Neuronal stem cell (in vitro differentiated cells): Measurements from ENCODE around the gene ZNF536.

Source experiments
- DNase-seq: peaks from one replicate; pipeline ENCODE4 v3.0.0-alpha.2; 2013; ENCODE audit warnings: low spot score
- H2AFZ ChIP-seq: one replicate; pipeline ENCODE4 v1.6.1; 2013; ENCODE audit warnings: mild to moderate bottlenecking, low read length, inconsistent platforms
- H2AK5ac ChIP-seq: 2 replicates; pipeline ENCODE4 v1.6.1; 2013; ENCODE audit warnings: low read depth, mild to moderate bottlenecking, inconsistent platforms, low read length, moderate library complexity, mixed read lengths
- H2BK120ac ChIP-seq: 2 replicates; pipeline ENCODE4 v1.6.1; 2013; ENCODE audit warnings: low read depth, mild to moderate bottlenecking, inconsistent platforms, low read length, moderate library complexity, mixed read lengths
- H2BK12ac ChIP-seq: one replicate; pipeline ENCODE4 v1.6.1; 2013; ENCODE audit warnings: low read length, inconsistent platforms
- H2BK15ac ChIP-seq: 2 replicates; pipeline ENCODE4 v1.6.1; 2013; ENCODE audit warnings: mild to moderate bottlenecking, low read length, inconsistent platforms, mixed read lengths
- H2BK5ac ChIP-seq: one replicate; pipeline ENCODE4 v1.6.1; 2013; ENCODE audit warnings: inconsistent platforms, mild to moderate bottlenecking, low read length, moderate library complexity
- H3K14ac ChIP-seq: one replicate; pipeline ENCODE4 v1.6.1; 2013; ENCODE audit warnings: low read length, inconsistent platforms
- H3K18ac ChIP-seq: 2 replicates; pipeline ENCODE4 v1.6.1; 2013; ENCODE audit warnings: low read length, inconsistent platforms
- H3K23ac ChIP-seq: 2 replicates; pipeline ENCODE4 v1.6.1; 2013; ENCODE audit warnings: low read depth, mild to moderate bottlenecking, mixed read lengths, low read length, inconsistent platforms; ENCODE audit not compliant: poor library complexity
- H3K27ac ChIP-seq: replicated peaks from 3 replicates; pipeline ENCODE4 v1.5.1; 2013; ENCODE audit warnings: low read length, inconsistent platforms
- H3K27me3 ChIP-seq, 3 experiments: 2 replicates each; pipeline ENCODE4 v1.6.1; 2013; ENCODE audit warnings: low read length in 3 of 3, mild to moderate bottlenecking in 2 of 3, inconsistent platforms in 1 of 3, low read depth in 1 of 3, mixed read lengths in 1 of 3, moderate library complexity in 1 of 3; ENCODE audit not compliant: control insufficient read depth in 3 of 3, insufficient read depth in 3 of 3
- H3K36me3 ChIP-seq, 2 donors: replicated peaks in 1 of 2; 2 replicates each; pipeline ENCODE4 v1.6.1; 2013; ENCODE audit warnings: low read length in 2 of 2; ENCODE audit not compliant: control insufficient read depth in 2 of 2, insufficient read depth in 2 of 2
- H3K4ac ChIP-seq: 2 replicates; pipeline ENCODE4 v1.6.1; 2013; ENCODE audit warnings: inconsistent platforms, mild to moderate bottlenecking, low read length, moderate library complexity
- H3K4me1 ChIP-seq, 2 donors: 1 replicate in 1 of 2; 2 replicates in 1 of 2; pipeline ENCODE4 v1.6.1; 2013; ENCODE audit warnings: low read length in 2 of 2, low read depth in 1 of 2; ENCODE audit not compliant: control insufficient read depth in 2 of 2, insufficient read depth in 1 of 2
- H3K4me2 ChIP-seq: one replicate; pipeline ENCODE4 v1.6.1; 2013; ENCODE audit warnings: mild to moderate bottlenecking, low read length, inconsistent platforms; ENCODE audit not compliant: insufficient read depth, poor library complexity, severe bottlenecking
- H3K4me3 ChIP-seq, 2 donors: 2 replicates each; pipeline ENCODE4 v1.5.1; 2013; ENCODE audit warnings: low read length in 2 of 2, mild to moderate bottlenecking in 2 of 2, inconsistent platforms in 1 of 2, moderate library complexity in 1 of 2
- H3K79me1 ChIP-seq: one replicate; pipeline ENCODE4 v1.6.1; 2013; ENCODE audit warnings: low read depth, mild to moderate bottlenecking, inconsistent platforms, low read length, moderate library complexity
- H3K9ac ChIP-seq: one replicate; pipeline ENCODE4 v1.6.1; 2013; ENCODE audit warnings: mild to moderate bottlenecking, low read depth, low read length, inconsistent platforms; ENCODE audit not compliant: poor library complexity
- H3K9me3 ChIP-seq, 2 donors: replicated peaks in 1 of 2; 2 replicates each; pipeline versions ENCODE3 to v1.6.1; 2013; ENCODE audit warnings: low read length in 2 of 2, mild to moderate bottlenecking in 2 of 2, inconsistent platforms in 1 of 2, low read depth in 1 of 2, mixed read lengths in 1 of 2, moderate library complexity in 1 of 2; ENCODE audit not compliant: control insufficient read depth in 2 of 2, insufficient read depth in 1 of 2
- H4K8ac ChIP-seq: one replicate; pipeline ENCODE4 v1.6.1; 2013; ENCODE audit warnings: low read depth, mild to moderate bottlenecking, inconsistent platforms, low read length, moderate library complexity
- H4K91ac ChIP-seq: one replicate; pipeline ENCODE4 v1.6.1; 2013; ENCODE audit warnings: low read length, low read depth, mild to moderate bottlenecking, inconsistent platforms; ENCODE audit not compliant: poor library complexity
- WGBS, 2 donors: extraction: QIAGEN DNeasy Blood & Tissue Kit; methylation state at CpG; one replicate each; pipeline ENCODE4 v1.1.7; 2013; ENCODE audit warnings: missing lambda C conversion rate in 2 of 2, mixed read lengths in 1 of 2; ENCODE audit not compliant: insufficient read length in 2 of 2, insufficient replicate concordance in 1 of 2; ENCODE audit errors: extremely low coverage in 2 of 2; 5-methylcytosine and 5-hydroxymethylcytosine counted together

ZNF536 gene

DNA sequence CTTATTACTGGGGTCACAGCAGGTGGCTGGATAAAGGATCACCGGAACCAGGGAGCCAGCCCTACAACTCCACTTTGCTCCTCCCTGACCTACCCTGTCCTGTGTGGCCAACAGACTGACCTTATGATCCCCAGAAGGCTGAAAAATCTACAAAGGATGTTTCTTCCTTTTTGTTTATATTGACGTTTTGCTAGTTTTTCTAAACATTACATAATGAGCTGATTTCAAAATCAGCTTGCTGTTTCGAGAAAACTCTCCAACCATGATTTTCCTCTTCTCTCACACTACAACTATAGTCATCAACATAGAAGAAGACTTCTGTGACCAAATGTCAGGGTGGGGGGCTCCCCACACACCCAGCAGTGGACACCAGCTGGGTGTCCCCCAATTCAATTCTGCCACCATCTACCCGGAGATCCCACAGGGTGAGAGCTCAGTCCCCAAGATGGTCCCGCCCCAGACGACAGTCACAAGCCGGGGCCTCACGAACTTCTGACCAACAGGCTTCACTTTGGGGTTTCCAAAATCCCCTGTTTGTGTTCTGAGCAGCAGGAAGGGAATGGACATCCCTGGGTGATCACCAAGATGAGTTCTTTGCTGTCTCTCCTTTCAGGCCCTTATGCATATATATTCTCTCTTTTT is 35.0 kb downstream of the ZNF536 start:
- H3K9me3 ChIP-seq = peaks cover 0 to 2% of the 10 kb centered on the region in 2 donors
- H3K4ac ChIP-seq = no peak overlapping the region
- no peak overlapping the region for H3K14ac ChIP-seq
- H4K8ac ChIP-seq = no peak overlapping the region
- no peaks in the 10 kb centered on the region for H3K36me3 ChIP-seq
- H3K27ac ChIP-seq = no peak overlapping the region
- no peak overlapping the region for H3K18ac ChIP-seq
- no peak overlapping the region for H3K4me3 ChIP-seq
- no peak overlapping the region for H2BK5ac ChIP-seq
- no CpG with 5 or more reads among the region's 8 CpGs for WGBS, 2 donors
- no peak overlapping the region for H2BK12ac ChIP-seq
- H2AFZ ChIP-seq = no peak overlapping the region
- no peak overlapping the region for H4K91ac ChIP-seq
- no peak overlapping the region for H3K9ac ChIP-seq
- H3K27me3 ChIP-seq = no peaks in the 10 kb centered on the region
- H3K4me2 ChIP-seq = no peak overlapping the region
- DNase-seq = no peak
- H2AK5ac ChIP-seq = no peak overlapping the region
- H2BK120ac ChIP-seq = no peak overlapping the region
- no peak overlapping the region for H2BK15ac ChIP-seq
- H3K23ac ChIP-seq = no peak overlapping the region
- no peaks in the 10 kb centered on the region for H3K79me1 ChIP-seq
- peaks cover 8 to 11% of the 10 kb centered on the region in 2 donors for H3K4me1 ChIP-seq

DNA sequence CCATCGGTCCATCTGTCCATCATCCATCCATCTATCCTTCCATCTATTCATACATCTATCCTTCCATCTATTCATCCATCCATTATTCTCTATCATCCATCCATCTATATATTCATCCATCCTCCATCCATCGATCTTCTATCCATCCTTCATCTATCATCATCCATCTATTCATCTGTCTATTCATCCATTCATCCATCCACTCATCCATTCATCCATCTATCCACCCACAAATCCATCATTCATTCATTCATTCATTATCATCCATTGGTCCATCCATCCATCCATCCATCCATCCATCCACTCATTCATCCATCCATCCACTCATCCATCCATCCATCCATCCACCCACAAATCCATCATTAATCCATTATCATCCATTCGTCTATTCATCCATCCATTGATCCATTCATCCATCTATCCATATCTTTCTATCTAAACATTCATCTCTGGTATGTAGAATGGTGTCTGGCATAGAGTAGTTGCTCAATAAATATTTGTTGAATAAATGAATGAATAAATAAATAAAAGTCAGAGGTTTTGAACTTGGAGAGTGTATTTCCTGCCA is 36.6 kb downstream of the ZNF536 start:
- no peak overlapping the region for H3K9ac ChIP-seq
- peaks cover 0 to 1% of the 10 kb centered on the region in 2 donors for H3K4me1 ChIP-seq
- no peak overlapping the region for H3K4me3 ChIP-seq
- H3K36me3 ChIP-seq = no peaks in the 10 kb centered on the region
- H2BK120ac ChIP-seq = no peak overlapping the region
- H4K8ac ChIP-seq = no peak overlapping the region
- H3K27ac ChIP-seq = no peak overlapping the region
- peaks cover 0 to 2% of the 10 kb centered on the region in 2 donors for H3K9me3 ChIP-seq
- DNase-seq = no peak
- no peak overlapping the region for H3K4ac ChIP-seq
- no peak overlapping the region for H3K4me2 ChIP-seq
- H2BK15ac ChIP-seq = no peak overlapping the region
- WGBS, 2 donors = 100% methylated on average over 2 of the region's 3 CpGs
- no peak overlapping the region for H2AK5ac ChIP-seq
- H3K18ac ChIP-seq = no peak overlapping the region
- no peak overlapping the region for H2BK12ac ChIP-seq
- no peak overlapping the region for H3K14ac ChIP-seq
- H2AFZ ChIP-seq = no peak overlapping the region
- no peaks in the 10 kb centered on the region for H3K79me1 ChIP-seq
- no peaks in the 10 kb centered on the region for H3K27me3 ChIP-seq
- no peak overlapping the region for H2BK5ac ChIP-seq
- H3K23ac ChIP-seq = no peak overlapping the region
- no peak overlapping the region for H4K91ac ChIP-seq

DNA sequence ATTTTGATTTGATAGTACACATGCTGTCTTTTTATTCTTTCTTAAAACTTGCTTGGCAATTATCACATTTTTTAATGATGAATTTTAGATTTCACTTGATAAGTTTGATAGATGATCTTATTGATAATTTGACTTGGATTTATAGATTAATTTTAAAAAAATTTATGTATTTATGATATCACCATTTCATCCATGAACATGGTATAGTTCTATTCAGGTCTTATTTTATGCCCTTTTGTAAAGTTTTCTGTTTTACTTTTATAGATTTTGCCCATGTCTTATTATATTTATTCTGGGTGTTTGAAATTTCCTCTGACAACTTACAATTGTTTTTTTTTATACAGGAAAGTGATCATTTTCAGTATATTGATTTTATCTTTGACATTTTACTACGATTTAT is 39.5 kb downstream of the ZNF536 start:
- H4K8ac ChIP-seq = no peak overlapping the region
- no peak overlapping the region for H2BK12ac ChIP-seq
- no peak overlapping the region for H3K4ac ChIP-seq
- H2BK15ac ChIP-seq = no peak overlapping the region
- H3K9ac ChIP-seq = no peak overlapping the region
- H3K27me3 ChIP-seq = no peaks in the 10 kb centered on the region
- H3K79me1 ChIP-seq = no peaks in the 10 kb centered on the region
- H2BK120ac ChIP-seq = no peak overlapping the region
- no peak overlapping the region for H3K23ac ChIP-seq
- no peak overlapping the region for H3K4me3 ChIP-seq
- no peak overlapping the region for H3K14ac ChIP-seq
- no CpG with 5 or more reads among the region's 1 CpG for WGBS, 2 donors
- no peak overlapping the region for H2BK5ac ChIP-seq
- no peaks in the 10 kb centered on the region for H3K4me1 ChIP-seq
- no peak overlapping the region for H3K18ac ChIP-seq
- H4K91ac ChIP-seq = no peak overlapping the region
- H3K9me3 ChIP-seq = no peaks in the 10 kb centered on the region
- H3K36me3 ChIP-seq = no peaks in the 10 kb centered on the region
- H2AK5ac ChIP-seq = no peak overlapping the region
- no peak for DNase-seq
- H2AFZ ChIP-seq = no peak overlapping the region
- no peak overlapping the region for H3K4me2 ChIP-seq
- H3K27ac ChIP-seq = no peak overlapping the region

DNA sequence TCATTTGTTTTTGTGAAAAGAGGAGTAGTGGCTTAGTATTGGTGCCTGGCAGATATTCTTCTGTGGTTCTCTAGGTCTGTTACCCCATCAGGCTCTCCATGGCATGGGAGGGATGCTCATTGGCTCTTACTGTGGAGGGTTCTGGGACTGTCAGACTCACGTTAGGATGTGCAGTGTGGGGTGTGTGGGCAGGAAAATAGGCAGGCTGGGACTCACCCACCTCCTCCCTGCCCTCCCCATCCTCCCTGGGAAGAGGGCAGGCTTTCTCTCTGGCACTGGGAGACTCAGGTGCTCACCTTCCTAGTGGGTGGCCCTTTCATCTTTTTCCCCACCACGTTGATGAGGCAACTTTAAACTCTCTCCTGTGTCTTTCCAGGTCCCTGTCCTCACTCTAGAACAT is 44.2 kb downstream of the ZNF536 start:
- Histone ChIP-seq H2BK15ac (no peak overlapping the region), H3K9me3 (no peaks in the 10 kb centered on the region), H2BK5ac (no peak overlapping the region), H3K9ac (no peak overlapping the region), H3K23ac (peak overlapping the region; percentile 53), H3K27me3 (no peaks in the 10 kb centered on the region), H3K4ac (no peak overlapping the region), H3K18ac (peak overlapping the region; percentile 32), H2BK12ac (no peak overlapping the region), H3K4me3 (no peak overlapping the region), H3K27ac (no peak overlapping the region), H4K91ac (no peak overlapping the region), H2AFZ (no peak overlapping the region), H3K36me3 (no peaks in the 10 kb centered on the region), H2AK5ac (no peak overlapping the region), H3K79me1 (no peaks in the 10 kb centered on the region), H4K8ac (no peak overlapping the region), H3K4me2 (no peak overlapping the region), H3K4me1 (no peaks in the 10 kb centered on the region), H3K14ac (no peak overlapping the region), H2BK120ac (no peak overlapping the region)
- no peak for DNase-seq
- WGBS, 2 donors = no CpG with 5 or more reads among the region's 2 CpGs
